G401.6 (cell line): ENCODE measurements around the gene SMARCAD1.

ENCODE experiments used
- FAIRE-seq: peaks from 2 replicates; lab custom pipeline; 2012; peaks lifted over from hg19 to GRCh38; lab: Jason Lieb, UNC

The SMARCAD1 gene

DNA sequence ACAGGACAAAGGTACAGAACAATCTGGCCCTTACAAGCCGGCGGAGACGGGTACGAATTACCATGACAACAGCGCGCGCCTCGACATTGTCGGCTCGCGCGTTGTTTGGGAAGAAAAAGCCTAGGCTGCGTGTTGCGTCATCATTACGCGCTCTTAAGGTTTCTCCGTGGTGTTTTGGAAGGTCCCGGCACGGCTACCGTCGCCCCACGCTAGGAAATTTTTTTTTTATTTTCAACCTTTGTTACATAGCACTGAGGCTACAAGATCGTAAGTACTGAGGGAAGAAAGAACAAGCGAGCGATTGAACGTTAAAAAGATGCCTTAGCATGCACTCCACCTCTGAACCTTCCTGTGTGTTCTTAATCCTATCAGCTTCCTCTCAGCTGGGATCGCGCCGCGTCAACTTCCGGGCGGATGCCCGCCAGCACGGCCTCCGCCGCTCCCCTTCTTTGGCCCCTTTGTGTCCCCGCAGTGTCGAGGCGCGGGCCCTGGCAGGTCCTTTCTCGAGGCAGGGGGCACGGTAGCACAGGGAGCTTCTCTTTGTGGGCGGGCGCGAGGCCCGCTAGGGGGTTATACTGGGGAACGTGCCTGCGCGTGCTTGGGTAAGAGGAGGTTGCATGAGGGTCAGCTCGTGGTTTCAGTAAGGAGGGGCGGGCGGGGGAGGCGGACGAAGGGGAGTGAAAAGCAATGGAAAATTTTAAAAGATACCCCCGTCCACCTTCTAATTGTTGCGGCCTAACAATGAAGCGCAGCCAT is at the start of gene SMARCAD1:
Gene SMARCAD1 (plus strand): TSS at position 397 of the 756 bp plus-strand sequence. CDS start 530 bp downstream, outside the sequence.
- peak; percentile 98 for FAIRE-seq

DNA sequence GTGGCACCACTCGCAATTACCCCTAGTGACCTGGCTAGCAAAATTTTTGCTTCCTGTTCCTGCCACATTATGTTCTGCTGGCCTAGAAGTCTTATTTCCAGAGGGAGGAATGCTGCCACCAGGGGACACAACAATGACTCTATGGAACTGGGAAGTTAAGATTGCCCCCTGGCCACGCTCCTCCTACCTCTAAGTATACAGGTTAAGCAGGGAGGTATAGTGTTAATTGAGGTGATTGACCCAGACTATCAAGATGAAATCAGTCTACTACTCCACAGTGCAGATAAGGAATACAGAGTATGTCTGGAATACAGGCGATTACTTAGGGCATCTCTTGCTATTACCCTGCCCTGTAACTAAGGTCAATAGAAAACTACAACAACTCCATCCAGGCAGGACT is 48.8 kb upstream of the SMARCAD1 start:
- FAIRE-seq = no peak

- FAIRE-seq = no peak
These were observed 47.9 kb upstream of the SMARCAD1 start for GRCh38 chr4:94159790-94160189.

DNA sequence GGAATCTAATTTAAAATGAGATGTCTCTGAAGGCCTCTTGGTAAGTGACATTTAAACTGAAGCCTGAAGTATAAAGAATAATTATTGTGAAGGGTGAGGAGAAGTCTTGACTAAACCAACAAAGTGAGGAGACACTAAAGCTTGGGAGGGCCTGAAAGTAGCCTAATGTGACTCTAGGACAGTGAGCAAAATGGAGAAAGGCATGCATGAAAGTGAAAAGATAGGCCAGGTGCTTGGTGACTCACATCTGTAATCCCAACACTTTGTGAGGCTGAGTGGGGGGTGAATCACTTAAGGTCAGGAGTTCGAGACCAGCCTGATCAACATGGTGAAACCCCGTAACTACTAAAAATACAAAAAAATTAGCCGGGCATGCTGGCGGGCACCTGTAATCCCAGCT is 46.9 kb upstream of the SMARCAD1 start:
- FAIRE-seq = no peak

DNA sequence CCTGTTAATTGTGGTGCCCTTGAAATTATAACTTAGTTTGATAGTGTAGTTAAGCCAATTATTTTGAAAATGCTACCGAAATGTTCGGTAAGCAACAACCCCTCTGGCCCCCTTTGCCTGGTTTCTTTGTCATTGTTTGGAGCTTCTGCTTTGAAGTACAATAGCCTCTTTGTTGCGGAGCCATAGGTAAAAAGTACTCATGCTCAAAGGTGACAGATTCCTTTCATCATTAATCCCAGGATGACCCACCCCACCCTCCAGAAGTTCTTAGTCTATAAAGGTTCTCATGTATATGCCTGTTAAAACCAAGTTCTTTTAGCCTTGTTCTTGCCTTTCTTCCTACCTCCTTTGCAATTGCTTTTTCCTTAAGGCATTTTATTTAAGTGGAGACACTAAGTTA is 42.4 kb upstream of the SMARCAD1 start:
- no peak for FAIRE-seq

GRCh38 chr4:94168321-94168720 is 39.3 kb upstream of the SMARCAD1 start:
- no peak for FAIRE-seq

DNA sequence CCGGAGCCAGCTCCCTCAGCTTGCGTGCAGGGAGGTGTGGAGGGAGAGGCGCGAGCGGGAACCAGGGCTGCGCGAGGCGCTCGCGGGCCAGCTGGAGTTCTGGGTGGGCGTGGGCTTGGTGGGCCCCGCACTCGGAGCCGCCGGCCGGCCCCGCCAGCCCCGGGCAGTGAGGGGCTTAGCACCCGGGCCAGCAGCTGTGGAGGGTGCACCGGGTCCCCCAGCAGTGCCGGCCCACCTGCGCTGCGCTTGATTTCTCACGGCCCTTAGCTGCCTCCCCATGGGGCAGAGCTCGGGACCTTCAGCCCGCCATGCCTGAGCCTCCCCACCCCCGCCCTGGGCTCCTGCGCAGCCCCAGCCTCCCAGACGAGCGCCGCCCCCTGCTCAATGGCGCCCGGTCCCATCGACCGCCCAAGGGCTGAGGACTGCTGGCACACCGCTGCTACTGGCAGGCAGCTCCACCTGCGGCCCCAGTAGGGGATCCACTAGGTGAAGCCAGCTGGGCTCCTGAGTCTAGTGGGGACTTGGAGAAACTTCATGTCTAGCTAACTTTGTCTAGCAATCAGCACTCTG is 37.8 kb upstream of the SMARCAD1 start:
- no peak for FAIRE-seq

DNA sequence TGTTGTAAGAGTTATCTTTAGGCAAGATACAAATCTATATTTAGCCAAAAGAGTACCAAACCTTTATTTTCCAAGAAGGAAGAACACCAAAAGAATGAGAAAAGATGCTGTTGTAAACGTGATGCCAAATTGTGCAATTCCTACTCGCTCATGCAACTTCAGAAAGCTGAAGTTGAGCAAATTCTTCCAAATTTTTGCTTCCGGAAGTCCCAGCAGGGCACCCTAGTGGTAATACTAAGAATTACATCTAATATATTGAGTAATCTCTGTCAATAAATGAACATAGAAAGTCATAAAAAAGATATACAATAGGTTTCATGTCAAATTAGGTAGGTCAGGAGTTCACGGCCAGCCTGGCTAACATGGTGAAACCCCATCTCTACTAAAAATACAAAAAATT is 36.0 kb upstream of the SMARCAD1 start:
- no peak for FAIRE-seq

DNA sequence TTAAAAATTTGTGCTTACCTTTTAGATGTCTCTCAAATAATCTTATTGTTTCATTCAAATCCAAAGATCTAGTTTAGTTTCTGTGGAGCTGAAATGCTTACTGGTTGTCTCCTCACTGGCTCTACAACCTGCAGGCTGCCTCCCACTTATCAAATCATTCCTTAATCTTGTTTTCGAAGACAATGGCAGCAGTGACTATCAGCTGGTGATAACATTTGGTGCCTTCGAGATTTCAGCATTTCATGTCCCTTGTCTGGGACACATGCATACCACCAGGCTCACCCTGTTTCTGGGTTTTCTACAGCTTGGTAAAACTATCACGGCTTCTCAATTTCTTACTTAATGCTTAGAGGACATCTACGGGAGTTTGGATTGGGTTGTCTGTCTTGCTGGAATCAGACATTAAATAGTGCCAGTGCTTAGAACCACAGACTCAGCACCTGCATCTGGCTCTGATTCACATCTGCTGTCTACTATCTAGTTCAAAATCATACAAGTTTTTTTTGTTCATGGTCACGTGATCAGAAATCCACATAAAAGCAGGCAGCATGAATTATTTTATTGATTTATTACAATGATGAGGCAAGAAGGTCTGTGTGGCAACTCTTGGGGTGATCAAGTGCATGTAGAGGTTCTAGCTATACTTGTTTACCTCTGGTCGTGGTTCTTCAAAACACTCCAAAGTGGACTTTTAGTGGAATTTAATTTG is 32.0 kb upstream of the SMARCAD1 start:
- no peak for FAIRE-seq

- FAIRE-seq = no peak
These were observed 29.8 kb upstream of the SMARCAD1 start for GRCh38 chr4:94177822-94178221.

DNA sequence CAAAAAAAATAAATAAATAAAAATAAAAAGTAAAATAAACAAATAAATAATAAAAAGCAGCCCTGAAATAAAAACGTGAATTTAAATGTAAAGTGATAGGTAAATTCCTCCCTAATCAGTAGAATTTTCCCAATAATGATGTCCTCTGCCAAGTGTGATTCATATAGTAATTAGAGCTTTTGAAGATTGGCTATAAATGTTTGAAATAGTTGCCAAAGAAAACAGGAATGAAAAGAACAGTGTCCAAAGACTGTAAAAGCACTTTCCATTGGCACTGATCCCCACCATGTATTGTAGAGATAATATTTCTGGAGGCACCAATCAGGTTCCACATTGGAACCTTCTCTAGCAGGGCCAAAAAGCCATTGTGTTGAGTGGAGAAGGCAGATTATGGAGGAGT is 25.9 kb upstream of the SMARCAD1 start:
- FAIRE-seq = no peak

- FAIRE-seq = no peak
These were observed 4.9 kb upstream of the SMARCAD1 start for GRCh38 chr4:94202769-94203168.

DNA sequence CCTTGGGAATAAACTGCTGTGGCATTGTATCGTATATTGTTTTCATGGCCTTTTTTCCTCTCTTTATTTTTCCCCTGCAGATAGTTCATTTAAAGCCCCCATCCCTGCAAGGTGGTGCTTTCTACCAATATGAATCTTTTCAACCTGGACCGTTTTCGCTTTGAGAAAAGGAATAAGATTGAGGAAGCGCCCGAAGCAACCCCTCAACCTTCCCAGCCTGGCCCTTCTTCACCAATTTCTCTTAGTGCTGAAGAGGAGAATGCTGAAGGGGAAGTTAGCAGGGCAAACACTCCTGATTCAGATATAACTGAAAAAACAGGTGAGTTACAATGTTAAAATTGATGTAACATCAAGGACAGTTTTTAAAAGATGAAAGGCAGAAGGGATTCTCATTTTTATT is 601 bp downstream of the SMARCAD1 start:
- FAIRE-seq = no peak

GRCh38 chr4:94208918-94209317 is 1.3 kb downstream of the SMARCAD1 start:
- no peak for FAIRE-seq

- no peak for FAIRE-seq
These were observed 4.2 kb downstream of the SMARCAD1 start for GRCh38 chr4:94211861-94212260.

DNA sequence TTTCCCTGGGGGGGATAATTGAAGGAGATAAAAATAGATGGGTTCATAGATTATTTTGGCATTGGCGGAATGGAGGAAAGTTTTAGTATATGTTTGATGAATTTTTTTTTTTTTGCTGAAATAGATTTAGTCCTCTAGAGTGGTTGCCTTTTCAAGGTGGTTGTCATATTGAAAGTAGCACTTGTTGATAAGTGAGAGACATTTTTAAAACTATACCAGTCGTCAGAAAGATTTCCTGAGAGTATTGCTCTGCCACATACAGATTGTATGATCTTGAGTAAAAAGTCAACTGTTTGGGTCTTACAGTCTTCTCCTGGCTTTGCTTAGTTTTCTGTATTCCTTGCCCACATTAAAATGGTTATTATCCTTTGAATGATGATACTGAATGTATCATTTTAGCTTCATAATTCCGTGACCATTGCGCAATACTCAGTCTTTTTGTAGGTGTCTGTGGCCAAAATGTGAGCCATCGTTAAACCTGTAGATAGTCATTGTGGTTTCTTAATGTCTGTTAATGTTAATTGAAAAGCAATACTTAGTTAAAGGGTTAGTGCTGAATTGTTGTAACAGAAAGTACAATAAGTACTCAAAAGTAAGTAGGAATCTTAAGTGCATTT is 7.1 kb downstream of the SMARCAD1 start:
- no peak for FAIRE-seq

DNA sequence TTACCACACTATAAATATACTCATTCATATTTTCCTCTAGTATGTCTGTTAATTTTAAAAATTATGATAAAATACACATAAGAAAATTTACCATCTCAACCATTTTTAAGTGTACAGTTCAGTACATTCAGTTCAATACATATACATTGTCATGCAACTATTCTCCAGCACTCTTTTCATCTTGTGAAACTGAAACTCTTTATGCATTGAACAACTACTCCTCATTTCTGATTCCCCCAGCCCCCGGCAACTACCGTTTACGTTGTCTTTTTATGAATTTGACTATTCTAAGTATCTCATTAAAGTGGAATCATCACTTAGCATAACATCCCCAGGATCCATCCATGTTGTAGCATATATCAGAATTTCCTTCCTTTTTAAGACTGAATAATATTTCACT is 8.7 kb downstream of the SMARCAD1 start:
- FAIRE-seq = no peak

GRCh38 chr4:94219402-94219801 is 11.7 kb downstream of the SMARCAD1 start:
- FAIRE-seq = no peak

DNA sequence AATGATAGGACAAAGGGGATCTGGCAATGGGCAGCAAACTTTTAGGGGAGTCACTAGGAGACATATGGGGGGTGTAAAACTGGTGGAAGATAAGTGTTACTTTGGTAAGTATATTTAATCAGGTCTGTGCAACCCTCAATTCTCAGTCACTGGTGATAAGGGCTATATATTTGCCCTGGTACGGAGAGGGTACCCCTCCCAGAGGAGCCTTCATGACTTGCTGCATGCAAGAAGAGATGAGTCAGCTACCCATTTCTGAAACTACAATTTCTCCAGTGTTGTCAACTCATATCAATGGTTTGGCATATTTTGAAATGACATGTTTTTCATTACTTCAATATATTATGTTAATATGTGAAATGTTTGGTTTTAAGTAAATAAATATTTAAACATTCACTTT is 14.3 kb downstream of the SMARCAD1 start:
- FAIRE-seq = no peak

DNA sequence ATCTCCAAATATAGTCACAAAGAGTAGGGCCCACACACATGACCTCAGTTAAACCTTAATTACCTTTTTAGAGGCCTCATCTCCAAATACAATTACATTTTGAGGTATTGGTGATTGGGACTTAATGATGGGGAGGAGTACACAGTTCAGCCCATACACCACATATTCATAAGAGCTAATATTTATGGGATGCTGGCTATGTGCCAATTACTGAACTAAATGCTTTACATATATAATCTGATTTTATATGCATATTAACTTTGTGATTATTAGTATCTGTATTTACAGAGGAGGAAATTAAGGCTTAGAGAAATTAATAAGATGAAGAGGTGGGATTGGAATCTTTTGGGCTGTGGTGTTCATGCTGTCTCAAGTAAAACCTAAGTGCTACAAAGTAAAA is 17.8 kb downstream of the SMARCAD1 start:
- no peak for FAIRE-seq

DNA sequence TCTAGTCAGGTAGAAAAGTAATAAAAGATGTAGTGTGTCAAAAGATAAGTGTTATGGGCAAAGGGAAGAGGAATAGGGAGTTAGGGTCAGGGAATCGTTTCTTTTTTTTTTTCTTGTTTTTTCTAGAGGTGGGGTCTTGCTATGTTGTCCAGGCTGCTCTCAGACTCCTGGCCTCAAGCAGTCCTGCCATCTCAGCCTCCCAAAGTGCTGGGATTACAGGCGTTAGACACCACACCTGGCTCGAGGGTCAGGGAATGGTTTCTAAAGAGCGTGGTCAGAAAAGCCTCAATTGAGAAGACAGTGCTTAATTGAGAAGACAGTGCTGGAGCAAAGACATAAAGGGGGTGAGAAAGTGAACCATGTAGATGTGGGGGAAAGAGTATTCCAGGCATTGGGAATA is 19.1 kb downstream of the SMARCAD1 start:
- no peak for FAIRE-seq

- no peak for FAIRE-seq
These were observed 21.0 kb downstream of the SMARCAD1 start for GRCh38 chr4:94228493-94229216.
